Fibroblast of pulmonary artery (primary cell): ENCODE data around the gene LILRA5.
A peak's percentile ranks its signal among the peaks of the same experiment; 100 is the strongest.
"Not testable (repeated sequence)": the region's sequence is repeated elsewhere in the genome, so short reads cannot be mapped to it uniquely, and the experiment has no call there.

ENCODE experiments used
- DNase-seq: peaks from one replicate; pipeline ENCODE4 v3.0.0-alpha.2; 2010; ENCODE audit warnings: low read depth
- H3K4me3 ChIP-seq: replicated peaks from 2 replicates; pipeline ENCODE4 v1.5.1; 2011; ENCODE audit warnings: low read depth, mild to moderate bottlenecking, control low read depth, low read length, moderate library complexity
- TF ChIP-seq, protein P1 (sequence below): IDR thresholded peaks from 2 replicates; pipeline ENCODE4 v1.5.1; 2011; ENCODE audit warnings: mild to moderate bottlenecking, control low read depth, low read length, inconsistent platforms; ENCODE audit errors: missing control alignments

LILRA5 gene

DNA sequence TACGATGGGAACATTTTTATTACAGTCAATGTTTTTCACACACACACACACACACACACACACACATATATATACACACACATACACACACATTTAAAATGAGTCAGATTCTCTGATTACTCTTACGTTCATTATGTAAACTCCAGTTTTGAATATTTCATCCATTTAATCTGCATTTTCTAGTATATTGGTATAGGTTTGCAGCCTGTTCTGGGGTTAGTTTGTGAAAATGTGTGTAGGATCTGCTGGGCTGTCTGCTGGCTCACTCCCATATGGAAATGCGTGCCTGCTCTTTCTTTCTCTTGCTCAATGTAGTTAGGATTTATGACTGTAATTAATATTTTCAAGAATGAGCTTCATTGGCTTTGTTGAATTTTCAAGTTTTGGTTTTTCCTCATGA, 39.1 kb downstream of the LILRA5 start:
- DNase-seq, result no peak
- TF ChIP-seq, protein P1, sequence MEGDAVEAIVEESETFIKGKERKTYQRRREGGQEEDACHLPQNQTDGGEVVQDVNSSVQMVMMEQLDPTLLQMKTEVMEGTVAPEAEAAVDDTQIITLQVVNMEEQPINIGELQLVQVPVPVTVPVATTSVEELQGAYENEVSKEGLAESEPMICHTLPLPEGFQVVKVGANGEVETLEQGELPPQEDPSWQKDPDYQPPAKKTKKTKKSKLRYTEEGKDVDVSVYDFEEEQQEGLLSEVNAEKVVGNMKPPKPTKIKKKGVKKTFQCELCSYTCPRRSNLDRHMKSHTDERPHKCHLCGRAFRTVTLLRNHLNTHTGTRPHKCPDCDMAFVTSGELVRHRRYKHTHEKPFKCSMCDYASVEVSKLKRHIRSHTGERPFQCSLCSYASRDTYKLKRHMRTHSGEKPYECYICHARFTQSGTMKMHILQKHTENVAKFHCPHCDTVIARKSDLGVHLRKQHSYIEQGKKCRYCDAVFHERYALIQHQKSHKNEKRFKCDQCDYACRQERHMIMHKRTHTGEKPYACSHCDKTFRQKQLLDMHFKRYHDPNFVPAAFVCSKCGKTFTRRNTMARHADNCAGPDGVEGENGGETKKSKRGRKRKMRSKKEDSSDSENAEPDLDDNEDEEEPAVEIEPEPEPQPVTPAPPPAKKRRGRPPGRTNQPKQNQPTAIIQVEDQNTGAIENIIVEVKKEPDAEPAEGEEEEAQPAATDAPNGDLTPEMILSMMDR, result no peak
- no peak overlapping the region for H3K4me3 ChIP-seq

DNA sequence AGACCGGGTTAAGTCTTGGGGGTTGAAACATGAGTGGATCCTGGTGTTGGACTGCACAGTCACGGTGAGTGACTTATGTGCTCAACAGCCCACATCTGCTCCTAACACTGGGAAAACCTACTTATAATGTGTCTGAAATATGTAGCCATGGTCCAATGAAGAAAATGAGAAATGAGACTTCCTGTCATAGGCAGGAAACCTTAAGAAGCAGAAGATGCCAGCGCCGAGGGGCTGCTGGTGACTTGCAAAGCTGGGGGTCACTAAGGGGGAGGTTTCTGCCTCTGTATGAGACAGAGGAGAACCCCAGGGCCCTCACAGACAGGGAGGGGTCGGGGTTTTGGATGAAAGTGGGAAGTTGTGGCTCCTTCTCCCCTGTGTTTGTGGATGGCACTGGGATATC, 40.8 kb downstream of the LILRA5 start:
- DNase-seq, result not testable (repeated sequence)

DNA sequence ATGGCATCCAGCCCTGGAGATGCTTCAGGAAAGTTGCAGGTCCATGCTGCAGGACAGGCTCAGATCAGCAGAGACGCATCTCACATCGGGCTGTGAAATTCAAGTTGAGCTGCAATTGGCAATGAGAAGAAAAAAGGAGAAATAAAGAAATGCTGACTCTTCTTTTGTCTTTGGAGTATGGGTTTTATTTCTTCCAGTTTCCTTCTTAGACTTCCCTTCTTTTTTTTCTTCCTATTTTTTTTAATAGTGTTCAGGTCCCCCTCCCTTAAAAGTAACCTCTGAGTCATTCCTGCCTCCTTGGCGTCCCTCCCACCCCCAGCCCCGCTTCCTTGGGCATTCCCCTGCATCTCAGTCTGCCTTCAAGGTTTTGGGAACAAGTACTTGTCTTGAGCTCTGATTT, 41.4 kb downstream of the LILRA5 start:
- not testable (repeated sequence) for DNase-seq, H3K4me3 ChIP-seq

More for the DNA sequence above, 40.8 kb downstream of the LILRA5 start:
- not testable (repeated sequence) for H3K4me3 ChIP-seq

- TF ChIP-seq, protein P1, result no peak
- no peak overlapping the region for H3K4me3 ChIP-seq
Measured at GRCh38 chr19:54271106-54271505, 41.9 kb downstream of the LILRA5 start.

DNA sequence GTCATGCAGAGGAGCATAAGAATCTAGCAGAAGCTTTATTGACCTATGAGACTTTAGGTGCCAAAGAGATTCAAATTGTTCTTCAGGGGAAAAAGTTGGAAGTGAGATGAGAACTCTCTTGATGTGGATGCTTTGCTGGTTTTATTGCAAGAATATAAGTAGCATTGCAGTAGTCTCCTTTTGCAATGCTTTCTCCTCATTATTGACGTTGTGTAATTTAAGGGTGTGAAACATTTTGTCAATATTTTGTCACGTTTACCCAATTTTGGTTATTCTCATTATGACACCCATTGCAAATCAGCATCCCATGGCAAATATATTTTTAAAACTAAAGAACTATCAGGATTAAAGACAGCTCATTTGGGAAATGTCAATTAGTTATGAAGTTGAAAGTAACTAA, 44.0 kb downstream of the LILRA5 start:
- no peak for DNase-seq
- TF ChIP-seq, protein P1, result no peak
- no peak overlapping the region for H3K4me3 ChIP-seq

More at GRCh38 chr19:54271106-54271505, 41.9 kb downstream of the LILRA5 start:
- no peak for DNase-seq

- no peak overlapping the region for H3K4me3 ChIP-seq
- TF ChIP-seq, protein P1, result peak; percentile 79
- DNase-seq, result peak; percentile 75
Measured at GRCh38 chr19:54266133-54266532, 46.8 kb downstream of the LILRA5 start.

DNA sequence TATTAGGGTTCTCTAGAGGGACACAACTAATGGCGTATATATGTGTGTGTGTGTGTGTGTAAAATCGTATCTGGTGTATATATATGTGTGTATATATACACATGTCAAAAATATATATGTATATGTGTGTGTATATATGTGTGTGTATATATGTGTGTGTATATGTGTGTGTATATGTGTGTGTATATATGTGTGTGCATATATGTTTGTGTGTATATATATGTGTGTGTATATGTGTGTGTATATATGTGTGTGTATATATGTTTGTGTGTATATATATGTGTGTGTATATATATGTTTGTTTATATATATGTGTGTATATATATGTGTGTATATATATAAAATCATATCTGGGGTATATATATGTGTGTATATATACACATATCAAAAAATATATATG, 50.5 kb downstream of the LILRA5 start:
- TF ChIP-seq, protein P1, result no peak
- DNase-seq, result no peak
- H3K4me3 ChIP-seq, result no peak overlapping the region

DNA sequence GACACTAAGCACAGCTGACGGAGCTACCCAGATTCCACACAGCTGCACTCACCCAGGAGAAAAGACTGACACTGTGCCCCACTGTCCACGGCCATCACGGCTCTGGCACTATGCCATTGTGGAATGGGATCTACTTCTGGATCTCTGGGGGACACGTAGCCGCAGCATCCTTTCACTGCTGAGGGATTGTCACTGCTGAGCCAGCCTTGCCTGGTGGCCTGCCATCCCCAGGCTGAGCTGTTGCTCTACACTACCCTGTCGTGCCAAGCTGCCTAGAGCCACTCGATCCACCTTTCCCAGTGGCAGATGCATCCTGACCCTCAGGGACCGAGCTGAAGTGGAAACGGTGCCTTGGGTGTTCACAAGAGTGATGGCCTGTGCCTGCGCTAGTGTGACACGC, 50.9 kb downstream of the LILRA5 start:
- TF ChIP-seq, protein P1, result no peak
- no peak for DNase-seq
- no peak overlapping the region for H3K4me3 ChIP-seq
